Right renal cortex interstitium (tissue), 3 donors: ENCODE measurements around the gene DARS1. TPM values are rescaled to one million over a fixed set of nuclear protein-coding genes. Genes with fewer than 3 reads are reported as not detected.

Experiments used
- DNase-seq, 3 donors: peaks; one replicate each; pipeline ENCODE4 v3.0.0-alpha.2; 2013; ENCODE audit warnings: low read depth in 3 of 3, low spot score in 2 of 3
- polyA plus RNA-seq, 3 donors: library from polyadenylated mRNA; unstranded; fragments of 120-200 nt; gene quantifications; one replicate each; pipeline ENCODE4 v1.2.1, GENCODE V29; 2013; ENCODE audit not compliant: insufficient read length in 3 of 3

Gene DARS1
- polyA plus RNA-seq, 3 donors = 152 to 170 (median 156) TPM

DNA sequence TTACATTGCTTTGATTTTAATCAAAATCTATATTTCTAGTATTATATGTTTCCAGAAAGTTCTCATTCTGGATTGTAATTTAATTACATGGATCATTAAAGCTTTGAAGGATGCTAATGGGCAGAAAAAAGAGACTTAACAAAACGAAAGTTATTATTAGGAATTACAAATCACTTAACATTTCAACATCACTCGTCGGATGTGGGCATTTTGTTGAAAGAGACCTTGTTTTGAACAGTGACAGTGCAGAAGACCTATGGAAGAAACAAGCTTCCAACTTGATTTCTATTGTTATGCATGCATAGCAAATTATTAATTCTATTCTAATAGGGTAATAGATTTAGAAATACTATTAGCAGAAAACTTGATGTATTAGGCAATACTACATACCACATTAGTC, 31.4 kb upstream of the DARS1 start:
- DNase-seq = no peak

DNA sequence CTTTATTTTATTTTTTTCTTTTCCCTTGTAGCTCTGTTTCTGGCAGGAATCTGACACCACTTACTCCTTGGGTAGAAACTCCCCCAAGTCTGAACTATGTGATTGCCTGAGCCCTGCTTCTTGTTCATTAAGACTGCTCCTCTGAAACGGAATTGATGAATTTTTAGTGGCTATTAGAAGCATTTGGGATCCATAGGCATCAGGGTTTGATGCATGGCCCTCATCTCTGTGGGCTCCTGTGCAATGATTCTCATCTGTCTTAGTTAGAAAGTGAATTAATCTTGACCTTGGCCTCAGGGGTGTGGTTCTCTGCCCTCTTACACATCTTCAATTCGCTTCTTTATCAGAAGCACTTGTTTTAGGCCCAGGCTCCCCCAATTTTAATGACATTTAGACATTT, 31.0 kb upstream of the DARS1 start:
- DNase-seq = no peak

DNA sequence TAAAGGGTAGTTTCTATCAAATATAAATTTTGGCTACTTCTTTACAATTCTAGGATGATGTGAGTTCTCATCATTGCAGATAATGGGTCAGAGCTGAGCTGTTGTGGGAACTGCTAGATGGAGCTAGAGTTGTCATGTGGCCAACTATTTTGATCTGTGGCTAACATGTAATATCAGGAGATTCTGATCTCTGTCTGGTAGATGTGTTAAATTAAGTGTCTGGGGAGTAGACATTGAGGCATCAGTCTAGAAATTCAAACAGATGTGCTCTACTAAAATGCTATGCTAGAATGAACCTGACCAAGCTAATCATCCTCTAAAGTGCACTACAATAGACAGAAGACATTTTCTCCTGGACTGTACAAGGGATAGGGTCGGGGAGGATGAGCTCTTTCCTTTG, 30.3 kb upstream of the DARS1 start:
- DNase-seq = no peak

DNA sequence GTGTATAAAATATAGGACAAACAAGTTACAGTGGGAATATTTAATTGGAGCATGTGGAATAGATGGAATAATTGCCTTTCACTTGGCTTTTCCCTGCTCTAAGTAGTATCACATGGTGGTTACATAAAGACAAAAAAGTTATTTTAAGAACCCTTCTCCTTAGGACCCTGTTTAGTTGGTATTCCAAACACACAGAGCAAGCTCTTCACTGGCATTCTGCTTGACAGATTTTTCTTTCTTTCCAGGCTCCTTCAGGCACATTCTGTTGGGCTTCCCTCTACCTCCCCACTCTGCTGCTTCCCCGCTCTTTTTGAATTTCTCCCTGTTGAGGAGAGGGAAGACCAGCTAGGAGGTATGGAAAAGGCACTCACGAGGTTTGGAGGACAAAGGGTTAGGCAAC, 29.0 kb upstream of the DARS1 start:
- DNase-seq = no peak

DNA sequence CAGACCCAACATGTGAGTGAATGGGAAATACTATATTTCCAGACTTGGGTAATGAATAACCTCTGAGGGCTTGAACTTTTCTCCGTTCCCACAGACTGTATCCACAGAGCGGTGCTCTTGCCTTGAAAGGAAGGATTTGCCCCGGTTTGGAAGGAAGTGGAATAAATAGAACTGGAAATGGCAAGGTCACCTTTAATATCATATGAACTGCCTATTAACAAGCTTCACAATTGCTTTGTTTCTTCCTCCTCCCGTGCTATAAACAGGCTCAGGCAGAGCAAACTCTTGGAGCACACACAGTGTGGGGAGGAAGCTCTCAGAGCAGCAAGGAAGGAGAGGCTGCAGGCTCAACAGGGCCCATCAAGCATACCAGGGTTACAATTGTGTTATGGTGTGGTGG, 28.5 kb upstream of the DARS1 start:
- DNase-seq = no peak

DNA sequence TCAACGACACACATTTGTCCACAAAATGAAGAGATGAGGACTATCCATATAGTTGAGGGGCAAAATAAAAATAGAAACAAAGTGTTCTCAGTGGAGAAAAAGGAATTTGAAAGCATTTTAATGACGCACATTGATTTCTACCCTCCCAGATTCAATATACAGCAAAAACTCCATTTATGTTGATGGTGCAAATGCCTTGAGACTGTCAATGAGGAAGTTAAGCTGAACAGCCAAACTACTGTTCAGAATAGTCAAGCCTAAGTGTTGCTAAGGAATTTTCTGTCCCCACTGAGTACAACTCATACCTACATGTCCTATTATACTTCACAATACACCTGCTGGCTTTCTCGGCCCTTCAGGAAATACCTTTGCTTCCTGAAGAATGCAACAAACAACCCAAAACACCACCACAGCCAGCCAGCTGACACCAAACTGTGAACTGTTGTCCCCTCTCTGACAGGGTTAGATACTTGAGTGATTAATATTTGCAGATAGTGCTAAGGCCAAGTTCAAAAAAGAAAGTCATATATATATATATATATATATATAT, 27.8 kb upstream of the DARS1 start:
- no peak for DNase-seq

DNA sequence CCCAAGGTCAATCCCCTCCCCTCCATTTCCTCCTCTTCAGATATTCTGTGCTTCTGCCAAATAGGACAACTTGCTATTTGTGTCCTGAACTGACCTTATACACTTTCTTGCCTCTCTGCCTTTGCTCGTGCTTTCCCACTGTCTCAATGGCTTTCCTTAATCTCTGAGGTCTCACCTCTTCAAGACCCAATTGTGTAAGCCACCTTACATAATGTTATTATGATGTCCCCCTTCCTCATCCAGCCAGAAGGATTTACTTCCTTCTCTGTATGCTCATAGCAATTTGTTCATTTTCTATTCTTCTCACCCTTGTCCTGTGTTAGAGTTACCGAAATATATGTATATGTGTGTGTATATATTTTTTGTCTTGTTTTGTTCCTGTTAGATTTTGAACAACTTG, 26.9 kb upstream of the DARS1 start:
- no peak for DNase-seq

DNA sequence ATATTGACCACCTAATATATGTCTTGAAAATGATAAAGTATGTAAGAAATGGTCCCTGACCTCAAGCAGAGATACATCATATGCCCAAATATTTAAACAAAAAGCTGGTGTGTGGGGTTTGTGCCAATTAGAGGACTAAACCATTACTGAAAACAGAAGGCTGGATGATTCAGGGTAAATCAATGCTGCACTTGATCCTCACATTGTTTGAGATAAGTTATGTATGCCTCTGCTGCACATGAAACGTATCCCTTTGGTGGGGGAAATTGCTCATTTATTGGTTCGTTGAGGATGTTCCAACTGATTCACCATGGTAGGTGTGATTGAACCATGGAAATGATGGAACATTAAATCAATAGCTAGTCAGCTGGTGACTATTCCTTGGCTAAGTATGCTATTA, 24.7 kb upstream of the DARS1 start:
- DNase-seq = no peak

DNA sequence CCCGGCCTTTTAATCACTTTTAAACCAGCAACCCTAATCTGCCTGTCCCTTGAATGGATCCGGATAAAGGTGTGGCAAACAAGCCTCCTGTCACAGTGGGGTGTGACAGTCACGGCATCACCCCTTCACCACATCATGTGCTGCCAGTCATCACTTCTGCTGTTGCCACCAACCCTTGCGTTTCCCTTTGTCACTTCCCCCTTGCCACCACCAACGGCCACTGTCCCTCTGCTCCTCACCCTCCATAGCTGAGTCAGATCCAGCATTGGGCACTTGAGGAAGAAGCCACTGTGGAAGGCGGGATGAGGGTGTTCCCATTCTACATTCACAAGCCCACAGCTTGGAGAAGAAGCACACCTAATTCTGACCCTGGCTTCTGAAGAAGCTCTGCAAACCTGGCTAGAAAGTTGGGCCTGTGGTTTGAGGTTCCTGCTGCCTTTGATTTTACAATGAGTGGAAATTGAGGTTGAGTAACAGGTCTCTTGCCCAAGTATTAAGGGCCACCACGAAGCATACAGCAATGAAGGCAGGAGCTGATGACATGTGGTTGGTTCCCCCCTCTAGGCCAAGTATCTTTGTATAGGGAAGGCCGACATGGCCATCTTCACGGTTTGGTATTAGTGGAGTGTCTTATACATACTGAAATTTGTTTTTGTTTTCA, 22.9 kb upstream of the DARS1 start:
- no peak for DNase-seq

DNA sequence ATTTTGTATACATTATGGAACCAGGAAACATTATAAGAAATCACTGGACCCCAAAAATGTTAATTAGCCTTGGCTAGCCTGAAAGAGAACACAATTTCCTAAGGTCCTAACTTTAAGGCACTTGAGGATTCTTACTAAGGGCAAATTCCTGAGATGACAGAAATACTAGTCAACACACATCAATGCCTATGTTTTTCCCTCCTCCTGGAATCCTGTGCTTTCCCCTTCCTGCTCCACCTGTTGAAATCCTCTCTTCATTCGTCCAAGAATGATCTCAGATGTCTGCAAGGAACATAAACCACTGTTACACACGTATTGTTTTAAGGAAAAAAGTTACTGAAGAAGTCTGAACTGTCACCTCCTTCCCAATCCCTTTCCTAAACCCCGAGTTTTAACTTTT, 21.2 kb upstream of the DARS1 start:
- DNase-seq = no peak

DNA sequence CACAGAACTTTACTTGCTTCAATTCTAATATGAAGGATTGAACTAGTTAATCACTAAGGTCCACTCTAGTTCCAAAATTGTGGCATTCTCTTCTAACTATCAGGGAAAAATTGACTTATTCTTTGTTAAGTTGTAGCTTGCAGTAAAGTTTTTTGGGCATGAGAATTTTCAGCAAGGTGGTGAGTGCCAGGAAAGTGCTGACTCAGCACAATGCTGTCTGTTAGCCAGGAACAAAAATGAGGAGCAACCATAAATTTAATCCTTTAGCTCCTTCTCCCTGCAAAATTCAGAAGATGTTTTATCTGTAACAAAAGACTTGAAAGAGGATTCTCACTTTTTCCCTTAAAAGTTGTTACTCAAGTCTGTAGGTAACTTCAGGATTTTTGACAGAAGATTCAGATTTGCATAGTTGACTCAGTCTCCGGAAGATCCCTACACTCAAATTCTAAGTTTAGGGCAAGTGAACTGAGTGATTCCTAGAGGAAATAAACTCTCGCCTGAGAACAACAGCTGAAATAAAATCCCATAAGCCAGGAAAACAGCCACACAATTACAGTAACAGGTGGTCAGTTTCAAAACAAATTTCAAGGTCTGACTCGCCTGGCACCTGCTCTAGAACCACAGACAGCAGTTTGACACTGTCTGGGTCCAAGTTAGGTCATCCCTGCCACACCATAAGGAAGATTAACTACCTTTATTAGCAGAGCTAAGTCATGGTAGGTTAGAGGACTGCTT, 20.2 kb upstream of the DARS1 start:
- no peak for DNase-seq

DNA sequence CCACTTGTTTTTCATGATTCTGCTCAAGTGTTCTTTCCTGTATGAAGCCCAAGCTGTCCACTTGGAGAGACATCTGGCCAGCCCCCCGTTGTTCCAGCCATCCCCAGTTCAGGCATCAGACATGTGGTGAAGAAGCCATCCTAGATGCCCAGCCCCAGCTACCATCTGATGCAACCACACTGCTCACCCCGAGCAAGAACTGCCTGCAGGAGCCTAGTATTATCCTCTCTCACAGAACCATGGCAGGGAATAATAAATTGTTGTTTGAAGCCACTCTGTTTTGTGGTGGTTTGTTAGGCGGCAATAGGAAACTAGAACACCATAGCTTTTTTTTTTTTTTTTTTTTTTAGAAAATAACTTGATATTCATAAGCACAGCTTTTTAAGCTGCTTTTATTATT, 19.5 kb upstream of the DARS1 start:
- DNase-seq = no peak

DNA sequence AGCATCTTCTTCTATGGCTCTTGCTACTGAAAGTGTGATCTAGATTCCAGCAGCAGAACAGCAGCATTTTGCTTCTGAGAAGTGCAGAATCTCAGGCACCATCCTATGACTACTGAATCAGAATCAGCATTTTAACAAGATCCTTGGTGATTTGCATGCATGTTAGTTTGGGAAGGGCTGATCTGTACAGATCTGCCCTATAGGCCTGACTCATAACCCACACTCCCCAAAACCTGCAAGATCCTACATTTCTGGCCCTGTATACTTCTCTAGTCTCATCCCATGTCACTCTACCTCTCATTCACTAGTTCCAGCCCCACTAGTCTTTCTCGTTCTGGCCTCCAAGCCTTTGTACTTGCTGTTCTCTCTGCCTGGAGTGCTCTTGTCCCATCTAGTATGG, 15.7 kb upstream of the DARS1 start:
- DNase-seq = no peak

DNA sequence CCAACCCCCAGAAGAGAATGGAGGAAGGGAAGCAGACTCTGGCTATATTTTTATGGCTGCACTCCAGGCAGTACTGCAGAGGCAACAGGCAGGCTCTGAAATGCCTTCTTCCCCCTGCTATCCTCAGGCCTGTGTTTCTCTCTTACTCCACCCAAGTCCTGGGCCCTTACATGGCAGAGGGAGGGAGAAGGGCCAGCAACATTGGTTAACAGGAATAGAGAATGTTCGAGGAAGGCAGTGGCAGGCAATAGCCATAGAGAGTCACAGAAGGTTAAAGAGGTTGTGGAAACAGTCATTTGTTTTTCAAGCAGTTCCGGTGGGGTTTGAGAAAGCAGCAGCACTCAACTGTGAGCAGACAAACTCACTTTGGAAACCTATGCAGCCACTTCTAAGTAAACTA, 15.1 kb upstream of the DARS1 start:
- DNase-seq = no peak

DNA sequence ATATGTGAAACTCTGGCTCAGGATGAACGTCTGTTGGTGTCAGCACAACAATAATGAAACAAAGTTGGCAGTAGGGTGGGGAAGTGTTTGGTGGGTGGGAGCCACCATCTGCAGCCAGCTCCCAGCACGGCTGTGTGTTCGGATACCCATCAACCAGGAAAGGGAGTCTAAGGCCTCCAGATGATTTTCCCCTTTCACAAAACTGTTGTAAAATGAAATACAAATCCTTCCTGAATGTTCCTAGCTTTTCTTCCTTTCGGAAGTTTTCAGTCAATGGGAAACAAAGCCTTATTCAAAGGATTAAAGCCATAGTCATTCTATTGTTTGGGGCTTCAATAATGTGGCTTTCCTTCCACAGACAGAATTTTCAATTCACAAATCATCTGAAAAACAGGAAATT, 14.5 kb upstream of the DARS1 start:
- DNase-seq = no peak

DNA sequence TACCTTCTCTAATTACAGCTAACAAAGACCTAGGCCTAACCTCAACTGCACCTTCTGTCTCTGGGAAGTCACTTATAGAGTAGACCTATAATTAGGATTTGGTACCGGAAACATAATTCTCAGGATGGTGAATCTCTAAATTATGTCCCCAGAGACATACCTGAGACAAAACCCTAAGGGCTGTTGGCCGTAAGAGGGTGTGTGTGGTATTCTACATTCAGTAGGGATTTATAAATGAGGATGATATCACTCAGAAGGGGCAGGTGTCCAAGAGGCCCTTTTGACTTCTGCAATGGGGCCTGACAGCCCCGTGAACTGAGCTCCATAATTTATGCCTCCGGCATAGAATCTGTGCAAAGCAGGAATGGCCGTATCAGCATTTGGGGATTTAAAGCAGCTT, 13.5 kb upstream of the DARS1 start:
- DNase-seq = no peak

DNA sequence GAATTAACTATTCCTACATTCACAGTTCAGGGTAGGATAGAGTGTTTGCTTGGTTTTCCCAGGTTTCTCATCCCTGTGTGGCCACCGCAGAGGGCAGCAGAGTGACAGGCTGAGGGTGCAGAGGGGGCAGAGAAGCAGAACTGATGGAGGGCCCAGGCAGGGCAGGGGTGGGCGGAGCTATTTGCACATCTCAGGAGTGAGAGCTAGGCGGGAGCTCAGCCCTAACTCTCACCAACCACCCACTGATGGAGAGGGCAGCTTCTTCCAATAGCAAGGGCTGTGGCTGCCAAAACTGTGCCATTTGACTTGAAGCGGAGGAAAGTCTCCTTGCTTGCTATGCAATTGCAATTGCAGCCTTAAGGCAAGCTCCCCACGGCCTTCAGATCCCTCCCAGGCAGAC, 12.0 kb upstream of the DARS1 start:
- peak in 1 of 3 donors; percentile 56 for DNase-seq

DNA sequence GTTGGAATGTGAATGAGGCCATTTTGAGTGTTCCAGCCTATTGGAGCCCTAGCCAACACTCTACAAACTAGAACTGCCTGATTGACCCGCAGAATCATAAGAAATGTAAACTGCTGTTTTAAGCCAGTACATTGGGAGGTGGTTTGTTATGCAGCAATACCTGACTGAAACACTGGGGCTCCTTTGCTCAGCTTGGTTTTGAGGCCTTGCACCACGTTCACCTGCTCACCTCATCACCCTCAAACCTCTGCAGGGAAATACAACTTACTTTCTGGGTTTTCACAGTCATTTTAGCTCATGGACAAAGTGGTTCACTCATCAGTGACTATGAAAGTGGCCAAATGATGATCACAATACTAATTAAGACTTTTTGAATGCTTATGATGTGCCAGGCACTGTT, 10.9 kb upstream of the DARS1 start:
- no peak for DNase-seq

DNA sequence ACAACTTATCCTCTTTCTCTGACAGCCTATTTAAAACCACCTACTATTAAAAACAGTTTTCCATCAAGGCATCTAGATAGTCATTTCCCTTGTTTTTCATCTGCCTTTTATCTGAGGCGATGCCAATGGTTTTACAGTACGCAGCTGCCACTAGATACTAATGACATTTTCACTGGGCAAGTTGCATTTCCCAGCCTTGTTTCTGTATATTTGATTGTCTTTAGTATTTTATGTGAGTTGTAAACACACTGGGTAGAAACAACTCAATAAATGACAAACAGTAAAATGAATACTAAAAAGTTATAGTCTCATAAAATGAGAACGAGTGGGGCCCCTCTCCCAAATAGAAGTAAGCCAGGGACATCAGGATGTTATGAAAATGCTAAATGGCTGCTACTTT, 8.9 kb upstream of the DARS1 start:
- no peak for DNase-seq

DNA sequence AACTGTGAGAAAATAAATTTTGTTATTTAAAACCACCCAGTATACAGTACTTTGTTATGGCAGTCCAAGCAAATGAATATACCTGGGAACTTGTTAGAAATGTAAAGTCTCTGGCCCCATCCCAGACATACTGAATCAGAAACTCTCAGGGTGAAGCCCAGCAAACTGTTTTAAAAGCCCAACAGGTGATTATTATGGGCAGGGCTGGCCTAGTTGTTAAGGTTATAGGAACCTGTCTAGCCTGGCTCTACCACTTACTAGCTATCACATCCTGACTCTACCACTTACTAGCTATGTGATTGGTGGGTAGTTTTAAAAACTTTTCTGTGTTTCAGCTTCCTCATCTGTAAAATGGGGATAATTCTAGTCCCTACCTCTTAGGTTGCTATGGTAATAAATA, 8.0 kb upstream of the DARS1 start:
- DNase-seq = no peak

DNA sequence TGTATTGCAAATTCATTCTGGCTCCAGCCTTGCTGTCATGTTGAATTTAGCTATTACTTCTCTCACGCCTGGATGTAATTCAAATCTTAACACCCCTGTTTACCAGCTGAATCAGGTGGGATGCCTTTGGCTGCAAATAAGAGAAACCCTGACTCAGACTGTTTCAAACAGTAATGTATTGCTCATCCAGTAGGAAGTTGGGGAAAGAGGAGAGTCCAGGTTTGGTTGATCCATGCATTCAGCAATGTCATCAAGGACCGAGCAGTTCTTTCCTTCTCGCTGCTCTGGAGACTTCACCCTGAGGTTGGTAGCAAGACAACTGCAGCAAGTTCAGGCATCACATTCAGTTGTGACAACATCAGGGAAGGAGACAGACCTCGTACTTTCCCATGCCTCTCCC, 6.4 kb upstream of the DARS1 start:
- DNase-seq = no peak

DNA sequence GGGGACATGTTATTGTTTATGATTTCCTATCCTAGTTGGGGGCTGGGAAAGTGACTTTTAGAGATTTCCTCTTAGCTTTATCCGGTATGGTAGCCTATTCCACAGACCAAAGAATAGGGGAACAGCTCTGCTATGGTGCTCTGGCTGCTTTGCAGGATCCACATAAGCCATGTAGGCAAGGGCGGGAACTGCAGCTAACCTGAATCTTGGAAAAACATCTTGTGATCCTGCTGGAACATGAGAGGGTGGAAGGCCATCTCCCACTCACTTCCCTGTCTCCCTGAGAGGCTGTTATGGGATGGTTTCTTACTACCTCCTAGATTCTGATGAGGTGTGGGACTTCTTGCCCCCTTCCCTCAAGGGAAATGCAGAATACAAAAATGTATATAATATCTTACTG, 2.0 kb upstream of the DARS1 start:
- no peak for DNase-seq

DNA sequence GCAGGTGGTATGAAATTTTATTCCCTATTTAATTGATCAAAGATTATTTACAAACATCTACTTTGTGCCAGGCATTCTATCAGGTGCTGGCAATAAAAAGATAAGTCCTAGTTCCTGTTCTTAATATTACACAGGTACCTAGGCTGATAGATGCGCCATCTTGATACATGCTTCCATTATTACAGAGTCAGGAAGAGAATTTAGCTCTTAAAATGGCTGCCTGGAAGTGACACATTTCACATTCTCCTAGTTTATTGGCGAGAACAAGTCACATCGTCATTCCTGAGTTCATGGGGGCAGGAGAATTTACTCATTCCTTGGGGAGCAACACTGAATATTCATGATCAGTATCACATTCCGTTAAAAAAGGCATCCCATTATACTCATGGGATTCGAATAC, 1.1 kb upstream of the DARS1 start:
- no peak for DNase-seq
